ENCODE data around the gene ELP2. TPM values are rescaled to one million over a fixed set of nuclear protein-coding genes. Genes with fewer than 3 reads are reported as not detected.
"Not testable (repeated sequence)": the region's sequence is repeated elsewhere in the genome, so short reads cannot be mapped to it uniquely, and the experiment has no call there.

Gene ELP2
- total RNA-seq, 2 donors from 2014 or later: 109 to 110 TPM

DNA sequence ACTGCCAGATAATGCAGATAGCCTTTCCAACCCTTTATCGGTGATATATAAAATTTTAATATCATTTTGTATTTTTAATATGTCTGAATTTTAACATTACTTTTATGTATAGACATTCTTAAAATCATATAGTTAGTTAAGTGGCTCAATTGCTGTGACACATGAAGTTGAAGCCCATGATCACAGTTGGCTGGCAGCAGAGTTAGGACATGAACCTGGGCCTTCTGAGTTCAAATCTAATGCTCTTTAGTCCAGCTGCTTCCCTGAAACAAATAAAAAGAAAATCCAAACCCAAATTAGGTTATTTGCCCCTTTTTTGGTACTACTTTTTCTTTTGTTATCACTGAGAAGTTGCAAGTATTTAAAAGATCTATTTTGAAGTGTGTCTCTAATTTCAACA is 5.6 kb downstream of the ELP2 start:
- peaks cover 5 to 18% of the 10 kb centered on the region in 2 donors for H3K36me3 Mint-ChIP-seq
- no peak for ATAC-seq
- no peak overlapping the region for H3K27ac Mint-ChIP-seq

DNA sequence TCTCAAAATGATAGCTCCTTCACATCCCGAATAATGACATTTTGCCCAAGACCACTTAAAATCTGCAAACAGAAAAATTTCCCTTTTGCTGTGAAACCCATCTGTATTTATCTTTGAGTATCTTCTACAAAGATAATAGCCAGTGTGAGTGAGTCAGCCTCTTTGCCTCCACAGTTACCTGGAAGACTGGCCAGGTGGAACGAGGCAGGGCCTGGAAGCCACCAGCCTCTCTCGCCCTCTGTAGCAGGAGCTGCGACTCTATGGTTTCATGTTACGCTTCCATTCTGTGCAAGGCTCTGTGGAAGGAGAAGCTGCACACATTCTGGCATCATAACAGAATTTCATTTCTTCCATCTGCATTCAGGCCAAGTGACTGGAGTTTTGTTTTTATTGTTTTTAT is 9.5 kb downstream of the ELP2 start:
- Mint-ChIP-seq H3K36me3 (peaks cover 0 to 16% of the 10 kb centered on the region in 2 donors), H3K9me3 (no peaks in the 10 kb centered on the region), H3K27ac (no peak overlapping the region)
- ATAC-seq (no peak), DNase-seq (ENCODE audit: low spot score in 2 of 2) (no peak)

More for the DNA sequence above, 5.6 kb downstream of the ELP2 start:
- DNase-seq (ENCODE audit: low spot score in 2 of 2): no peak
- no peaks in the 10 kb centered on the region for H3K9me3 Mint-ChIP-seq

DNA sequence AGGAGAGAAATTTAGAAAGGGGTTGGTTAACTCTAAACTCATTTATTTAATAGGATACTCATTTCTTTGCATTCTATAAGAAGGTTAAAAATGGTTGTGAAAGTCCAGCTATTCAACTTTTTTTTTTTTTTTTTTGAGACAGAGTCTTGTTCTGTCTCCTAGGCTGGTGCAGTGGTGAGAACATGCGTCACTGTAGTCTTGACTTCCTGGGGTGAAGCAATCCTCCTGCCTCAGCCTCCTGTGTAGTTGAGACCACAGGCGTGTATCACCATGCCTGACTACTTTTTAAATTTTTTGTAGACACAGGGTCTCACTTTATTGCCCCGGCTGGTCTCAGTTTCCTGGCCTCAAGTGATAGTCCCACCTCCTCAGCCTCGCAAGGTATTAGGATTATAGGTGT is 11.9 kb downstream of the ELP2 start:
- ATAC-seq (peak; percentile 34 to 52), DNase-seq (ENCODE audit: low spot score in 2 of 2) (no peak)
- peak overlapping the region in 1 of 2 donors; percentile 74 for H3K27ac Mint-ChIP-seq
- H3K36me3 Mint-ChIP-seq: peaks cover 6 to 16% of the 10 kb centered on the region in 2 donors
- no peaks in the 10 kb centered on the region for H3K9me3 Mint-ChIP-seq

DNA sequence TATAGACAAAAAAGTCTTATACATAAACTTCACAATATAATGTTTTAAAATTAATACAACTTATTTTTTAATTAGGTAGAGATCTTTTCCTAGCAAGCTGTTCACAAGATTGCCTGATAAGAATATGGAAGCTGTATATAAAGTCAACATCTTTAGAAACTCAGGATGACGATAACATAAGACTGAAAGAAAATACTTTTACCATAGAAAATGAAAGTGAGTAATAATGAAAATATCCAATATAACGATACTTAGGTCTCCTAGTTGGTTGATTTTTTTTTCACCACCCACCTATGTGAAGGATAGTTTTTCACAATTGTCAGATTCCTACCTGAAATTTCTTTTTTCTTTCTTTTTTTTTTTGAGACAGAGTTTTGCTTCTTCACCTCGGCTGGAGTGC is 13.1 kb downstream of the ELP2 start:
- ATAC-seq: peak; percentile 29 to 55
- Mint-ChIP-seq H3K9me3 (no peaks in the 10 kb centered on the region), H3K36me3 (peaks cover 6 to 16% of the 10 kb centered on the region in 2 donors), H3K27ac (no peak overlapping the region)
- no peak for DNase-seq (ENCODE audit: low spot score in 2 of 2)

DNA sequence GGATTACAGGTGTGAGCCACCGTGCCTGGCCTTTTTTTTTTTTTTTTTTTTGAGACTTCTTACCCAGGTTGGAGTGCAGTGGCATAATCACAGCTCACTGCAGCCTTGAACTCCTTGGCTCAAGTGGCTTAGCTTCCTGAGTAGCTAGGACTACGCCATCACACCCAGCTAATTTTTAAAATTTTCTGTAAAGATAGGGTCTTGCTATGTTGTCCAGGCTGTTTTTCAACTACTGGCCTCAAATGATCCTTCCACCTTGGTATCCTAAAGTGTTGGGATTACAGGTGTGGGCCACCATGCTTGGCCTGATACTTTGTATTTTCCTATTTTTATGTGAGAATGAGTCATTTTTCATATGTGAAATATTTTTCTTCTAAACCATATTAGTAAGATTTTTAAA is 13.7 kb downstream of the ELP2 start:
- Mint-ChIP-seq H3K9me3 (no peaks in the 10 kb centered on the region), H3K36me3 (peaks cover 6 to 11% of the 10 kb centered on the region in 2 donors), H3K27ac (no peak overlapping the region)
- ATAC-seq: no peak
- no peak for DNase-seq (ENCODE audit: low spot score in 2 of 2)

DNA sequence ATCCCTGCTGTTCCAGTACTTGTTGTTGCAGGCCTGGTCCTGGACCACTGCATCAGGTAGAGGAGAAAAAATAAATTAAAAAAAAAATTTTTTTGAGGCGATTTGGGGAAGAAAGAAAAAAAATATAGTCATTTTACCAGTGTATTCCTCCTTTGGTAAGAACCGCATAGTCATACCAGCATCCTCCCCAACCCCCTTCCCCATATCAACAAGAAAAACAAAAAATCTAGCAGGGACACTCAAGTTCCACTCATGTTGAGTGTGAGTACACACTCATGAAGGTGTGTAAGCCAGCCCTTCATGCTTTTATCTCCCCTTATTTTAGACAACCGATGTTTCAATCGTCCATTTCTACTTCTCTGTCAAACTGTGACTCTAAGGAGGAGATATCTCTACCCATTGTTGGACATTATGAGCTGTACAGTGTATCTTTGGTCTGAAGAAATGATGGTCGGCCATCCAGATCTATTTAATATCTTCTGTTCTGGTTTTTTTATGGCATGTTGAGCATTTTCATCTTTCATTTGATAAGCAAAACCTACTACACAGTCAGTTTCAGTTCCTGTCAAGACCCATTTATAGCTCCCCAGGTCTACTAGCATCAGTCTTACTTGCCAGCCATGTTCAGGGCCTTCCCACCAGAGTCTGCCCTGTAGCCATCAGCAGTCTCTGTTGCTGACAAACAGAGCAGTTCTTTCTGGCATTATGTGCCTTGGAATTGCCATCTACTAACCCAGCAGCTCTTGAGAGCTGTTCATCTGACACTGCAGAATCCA is 20.0 kb downstream of the ELP2 start:
- Mint-ChIP-seq H3K27ac (peak overlapping the region in 1 of 2 donors; percentile 23), H3K36me3 (peaks cover 13 to 23% of the 10 kb centered on the region in 2 donors), H3K9me3 (no peaks in the 10 kb centered on the region)
- ATAC-seq (no peak), DNase-seq (ENCODE audit: low spot score in 2 of 2) (no peak)

DNA sequence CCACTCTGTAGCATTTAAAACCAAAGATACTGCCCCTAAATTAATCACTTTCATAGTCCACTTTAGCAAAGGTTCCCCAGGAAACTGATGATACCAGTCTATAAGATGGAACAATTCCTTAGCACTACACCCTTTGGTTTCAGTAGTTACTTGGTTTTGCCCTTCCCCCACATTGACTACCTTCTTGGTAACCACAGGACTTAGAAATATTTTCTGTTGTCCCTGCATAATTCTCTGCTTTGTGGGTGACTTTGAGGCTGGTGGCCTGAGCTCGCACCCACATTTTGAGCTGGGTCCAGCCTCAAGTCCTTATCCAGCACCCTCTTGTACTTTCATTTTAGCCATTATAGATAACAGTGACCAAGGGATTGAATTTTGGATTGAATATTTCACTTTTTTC is 23.1 kb downstream of the ELP2 start:
- ATAC-seq (no peak), DNase-seq (ENCODE audit: low spot score in 2 of 2) (no peak)
- H3K27ac Mint-ChIP-seq: peak overlapping the region in 1 of 2 donors; percentile 3

DNA sequence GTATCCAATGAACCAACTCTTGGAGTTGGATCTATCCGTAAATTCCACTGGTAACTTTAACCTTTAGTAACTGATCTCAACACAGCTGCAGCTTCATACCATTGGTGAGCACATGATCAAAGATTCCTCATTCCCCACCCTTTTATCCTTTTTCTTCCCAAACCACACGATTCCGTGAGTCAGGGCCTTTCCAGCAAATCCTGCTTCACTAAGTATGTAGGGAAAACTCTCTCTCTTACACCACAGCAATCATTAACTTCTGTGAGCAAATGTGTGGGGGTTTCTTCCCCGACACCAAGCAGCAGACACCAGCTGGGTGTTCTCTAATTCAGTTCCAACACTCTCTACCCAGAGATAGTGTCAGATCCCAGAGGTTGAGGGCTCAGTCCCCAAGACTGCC is 23.5 kb downstream of the ELP2 start:
- Mint-ChIP-seq H3K27ac (peak overlapping the region in 1 of 2 donors; percentile 3), H3K9me3 (no peaks in the 10 kb centered on the region), H3K36me3 (peaks cover 19 to 33% of the 10 kb centered on the region in 2 donors)
- no peak for ATAC-seq
- no peak for DNase-seq (ENCODE audit: low spot score in 2 of 2)

More for the DNA sequence above, 23.1 kb downstream of the ELP2 start:
- Mint-ChIP-seq H3K36me3 (peaks cover 19 to 33% of the 10 kb centered on the region in 2 donors), H3K9me3 (no peaks in the 10 kb centered on the region)

DNA sequence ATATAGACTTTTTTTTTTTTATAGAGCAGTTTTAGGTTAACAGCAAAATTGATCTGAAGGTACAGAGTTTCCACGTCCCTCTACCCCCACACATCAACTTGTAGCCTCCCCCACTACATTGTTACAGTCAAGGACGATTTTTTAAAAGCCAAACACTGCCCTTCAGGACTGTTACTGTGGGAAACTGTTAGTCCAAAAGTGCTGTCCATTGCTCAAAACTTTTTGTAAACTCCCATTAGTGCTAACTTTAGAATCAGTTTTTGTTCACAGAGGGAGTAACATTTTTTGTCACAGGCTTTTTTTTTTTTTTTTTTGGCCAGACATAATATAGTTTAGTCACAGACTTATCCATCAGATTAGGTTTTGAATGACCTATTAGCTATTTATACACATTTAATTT is 24.1 kb downstream of the ELP2 start:
- no peak for ATAC-seq
- DNase-seq (ENCODE audit: low spot score in 2 of 2): no peak
- H3K9me3 Mint-ChIP-seq: no peaks in the 10 kb centered on the region
- H3K36me3 Mint-ChIP-seq: peaks cover 19 to 33% of the 10 kb centered on the region in 2 donors
- no peak overlapping the region for H3K27ac Mint-ChIP-seq

DNA sequence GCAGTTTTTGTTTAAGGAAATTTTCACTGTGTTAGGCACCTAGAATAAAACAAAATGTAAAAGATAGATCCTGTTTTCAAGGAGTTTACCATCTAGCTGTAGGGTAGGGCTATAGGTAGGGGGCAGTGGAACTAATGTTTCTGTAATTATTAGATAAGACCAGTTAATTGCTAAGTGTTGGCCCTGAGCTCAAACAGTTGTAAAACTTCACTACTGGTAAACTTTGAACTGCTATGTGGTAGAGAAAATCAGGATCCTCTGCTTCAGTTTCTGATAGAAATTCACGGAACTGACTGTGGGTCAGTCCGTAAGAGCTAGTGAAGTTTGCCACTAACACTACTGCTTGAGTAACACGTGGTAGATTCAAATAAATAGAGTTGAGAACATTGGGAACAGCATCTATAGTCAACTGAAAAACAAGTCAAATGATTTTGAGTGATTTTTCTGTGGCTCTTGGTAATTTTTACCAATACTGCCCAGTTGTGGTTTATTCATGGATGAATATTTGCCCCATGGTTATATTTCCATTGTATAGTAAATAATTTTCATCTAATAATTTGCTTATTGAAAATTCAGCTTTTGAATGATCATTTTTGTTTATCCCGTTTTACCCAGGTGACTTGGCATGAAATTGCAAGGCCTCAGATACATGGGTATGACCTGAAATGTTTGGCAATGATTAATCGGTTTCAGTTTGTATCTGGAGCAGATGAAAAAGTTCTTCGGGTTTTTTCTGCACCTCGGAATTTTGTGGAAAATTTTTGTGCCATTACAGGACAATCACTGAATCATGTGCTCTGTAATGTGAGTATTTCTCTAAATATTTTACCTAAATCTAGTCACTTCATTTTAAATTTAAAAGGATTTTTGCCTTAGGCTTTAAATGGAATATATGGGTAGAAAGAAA is 26.4 kb downstream of the ELP2 start:
- no peak for ATAC-seq
- Mint-ChIP-seq H3K36me3 (peaks cover 25 to 43% of the 10 kb centered on the region in 2 donors), H3K27ac (peak overlapping the region in 1 of 2 donors; percentile 63), H3K9me3 (no peaks in the 10 kb centered on the region)
- DNase-seq (ENCODE audit: low spot score in 2 of 2): no peak

DNA sequence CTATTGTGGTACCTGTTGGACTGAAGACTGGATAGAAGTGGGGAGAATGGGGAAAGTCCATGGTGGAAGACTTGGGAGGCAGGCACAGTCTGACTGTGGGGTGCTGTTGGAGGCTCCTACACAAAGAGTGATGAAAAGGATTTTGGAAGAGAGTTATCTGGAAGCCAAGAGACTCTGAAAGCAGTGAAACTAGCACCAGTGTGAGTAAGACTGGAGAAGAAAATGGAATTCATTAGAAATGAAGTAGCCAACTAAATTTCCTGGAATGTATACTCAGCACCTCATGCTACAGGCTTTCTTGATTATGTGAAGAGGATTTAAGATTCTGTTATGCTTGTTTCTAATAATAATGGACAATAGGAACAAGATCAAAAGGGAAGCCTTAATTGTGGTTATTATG is 27.7 kb downstream of the ELP2 start:
- H3K9me3 Mint-ChIP-seq: no peaks in the 10 kb centered on the region
- ATAC-seq (no peak), DNase-seq (ENCODE audit: low spot score in 2 of 2) (no peak)
- H3K27ac Mint-ChIP-seq: peak overlapping the region; percentile 63 to 77
- H3K36me3 Mint-ChIP-seq: peaks cover 21 to 43% of the 10 kb centered on the region in 2 donors

DNA sequence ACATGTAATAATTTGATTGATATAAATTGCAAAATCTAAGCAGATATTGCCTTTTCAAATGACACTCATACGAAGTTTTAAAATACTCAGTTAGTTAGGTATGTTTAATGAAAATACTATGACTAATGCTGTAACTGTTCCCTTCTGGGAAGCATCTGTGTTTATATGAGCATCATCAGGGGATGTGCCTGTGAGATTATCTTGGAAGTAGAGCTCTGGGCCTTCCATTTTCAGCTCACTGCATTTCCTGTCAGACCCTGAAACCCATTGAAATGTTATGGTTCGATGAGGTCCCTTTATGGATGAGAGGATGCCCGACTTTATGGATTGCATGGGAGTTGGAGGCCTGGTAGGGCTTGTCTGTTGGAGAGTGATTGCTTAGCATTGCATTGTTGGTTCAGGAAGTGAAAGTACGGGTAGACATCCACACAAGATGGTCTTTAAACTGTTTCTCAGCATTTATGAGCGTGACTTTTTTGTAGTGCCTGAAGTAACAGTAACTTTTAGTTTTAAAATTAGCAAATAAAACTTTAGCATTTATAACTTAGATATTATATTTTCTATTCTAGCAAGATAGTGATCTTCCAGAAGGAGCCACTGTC is 28.7 kb downstream of the ELP2 start:
- DNase-seq (ENCODE audit: low spot score in 2 of 2) (no peak), ATAC-seq (no peak)
- H3K9me3 Mint-ChIP-seq: no peaks in the 10 kb centered on the region
- H3K36me3 Mint-ChIP-seq: peaks cover 12 to 35% of the 10 kb centered on the region in 2 donors
- H3K27ac Mint-ChIP-seq: no peak overlapping the region

DNA sequence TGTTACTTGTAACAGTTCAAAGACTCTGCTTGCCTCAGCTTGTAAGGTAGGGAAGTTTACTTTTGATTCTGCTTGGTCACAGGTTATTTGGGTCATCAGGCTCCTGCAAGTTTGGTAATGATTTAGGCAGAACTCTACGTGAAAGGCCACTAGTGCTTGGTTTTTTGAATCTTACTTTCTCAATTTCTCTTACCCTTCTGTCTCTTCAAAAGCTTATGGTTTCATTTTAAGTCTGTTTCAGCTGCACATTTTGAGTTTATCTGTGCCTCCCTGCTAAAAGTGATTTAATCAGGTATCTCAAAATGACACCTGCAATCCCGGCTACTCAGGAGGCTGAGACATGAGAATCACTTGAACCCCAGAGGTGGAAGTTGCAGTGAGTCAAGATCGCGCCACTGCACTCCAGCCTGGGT is 31.3 kb downstream of the ELP2 start:
- DNase-seq (ENCODE audit: low spot score in 2 of 2) (no peak), ATAC-seq (peak in 1 of 2 donors; percentile 88)
- H3K27ac Mint-ChIP-seq: peak overlapping the region in 1 of 2 donors; percentile 32
- H3K36me3 Mint-ChIP-seq: peaks cover 6 to 27% of the 10 kb centered on the region in 2 donors
- no peaks in the 10 kb centered on the region for H3K9me3 Mint-ChIP-seq

DNA sequence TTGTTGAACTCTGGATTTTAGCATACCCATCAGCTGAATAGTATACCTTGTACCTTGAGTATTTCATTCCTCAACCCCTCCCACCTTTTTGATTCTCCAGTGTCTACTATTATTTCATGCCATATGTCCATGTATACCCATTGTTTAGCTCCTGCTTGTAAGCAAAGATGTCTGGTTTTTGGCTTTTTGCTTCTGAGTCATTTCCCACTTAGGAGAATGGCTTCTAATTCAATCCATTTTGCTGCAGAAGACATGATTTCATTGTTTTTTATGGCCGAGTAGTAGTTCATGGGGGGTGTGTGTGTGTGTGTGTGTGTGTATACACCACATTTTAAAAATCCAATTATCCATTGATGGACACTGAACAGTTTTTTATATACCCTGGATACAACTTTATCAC is 33.3 kb downstream of the ELP2 start:
- ATAC-seq (no peak), DNase-seq (ENCODE audit: low spot score in 2 of 2) (no peak)
- no peak overlapping the region for H3K27ac Mint-ChIP-seq
- no peaks in the 10 kb centered on the region for H3K9me3 Mint-ChIP-seq
- H3K36me3 Mint-ChIP-seq: peaks cover 6 to 16% of the 10 kb centered on the region in 2 donors

DNA sequence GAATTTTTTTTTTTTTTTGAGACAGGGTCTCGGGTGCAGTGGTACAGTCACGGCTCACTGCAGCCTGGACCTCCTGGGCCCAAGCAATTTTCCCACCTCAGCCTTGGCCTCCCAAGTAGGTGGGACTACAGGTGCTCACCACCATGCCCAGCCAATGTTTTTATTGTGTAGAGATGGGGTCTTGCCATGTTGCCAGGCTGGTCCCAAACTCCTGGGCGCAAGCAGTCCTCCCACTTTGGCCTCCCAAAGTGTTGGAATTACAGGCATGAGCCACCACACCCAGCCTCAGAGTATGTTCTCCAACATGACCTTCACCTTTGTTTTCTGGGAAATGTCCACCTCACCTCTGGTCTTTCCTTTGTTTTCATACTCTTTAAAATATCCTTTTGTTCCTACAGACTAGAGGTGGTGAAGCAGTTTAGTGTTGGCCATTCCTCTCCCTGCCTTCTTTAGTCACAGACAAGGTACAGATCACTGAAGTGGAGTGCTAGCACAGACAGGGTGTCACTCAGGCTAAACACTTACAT is 38.1 kb downstream of the ELP2 start:
- H3K9me3 Mint-ChIP-seq: no peaks in the 10 kb centered on the region
- no peak for ATAC-seq
- H3K27ac Mint-ChIP-seq: peak overlapping the region; percentile 14 to 79
- peaks cover 0 to 6% of the 10 kb centered on the region in 2 donors for H3K36me3 Mint-ChIP-seq
- no peak for DNase-seq (ENCODE audit: low spot score in 2 of 2)

DNA sequence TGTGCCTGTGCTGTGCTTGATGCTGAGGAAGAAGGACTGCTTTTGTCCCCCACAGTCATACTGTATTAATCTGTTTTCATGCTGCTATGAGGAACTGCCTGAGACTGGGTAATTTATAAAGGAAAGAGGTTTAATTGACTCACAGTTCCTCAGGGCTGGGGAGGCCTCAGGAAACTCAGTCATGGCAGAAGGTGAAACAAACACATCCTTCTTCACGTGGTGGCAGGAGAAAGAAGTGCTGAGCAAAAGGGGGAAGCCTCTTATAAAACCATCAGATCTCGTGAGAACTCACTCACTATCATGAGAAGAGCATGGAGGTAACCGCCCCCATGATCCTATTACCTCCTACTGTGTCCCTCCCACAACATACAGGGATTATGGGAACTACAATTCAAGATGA is 38.6 kb downstream of the ELP2 start:
- DNase-seq (ENCODE audit: low spot score in 2 of 2); H3K36me3 Mint-ChIP-seq; H3K9me3 Mint-ChIP-seq: not testable (repeated sequence)
- peak in 1 of 2 donors; percentile 20 for ATAC-seq
- H3K27ac Mint-ChIP-seq: peak overlapping the region; percentile 14 to 79

DNA sequence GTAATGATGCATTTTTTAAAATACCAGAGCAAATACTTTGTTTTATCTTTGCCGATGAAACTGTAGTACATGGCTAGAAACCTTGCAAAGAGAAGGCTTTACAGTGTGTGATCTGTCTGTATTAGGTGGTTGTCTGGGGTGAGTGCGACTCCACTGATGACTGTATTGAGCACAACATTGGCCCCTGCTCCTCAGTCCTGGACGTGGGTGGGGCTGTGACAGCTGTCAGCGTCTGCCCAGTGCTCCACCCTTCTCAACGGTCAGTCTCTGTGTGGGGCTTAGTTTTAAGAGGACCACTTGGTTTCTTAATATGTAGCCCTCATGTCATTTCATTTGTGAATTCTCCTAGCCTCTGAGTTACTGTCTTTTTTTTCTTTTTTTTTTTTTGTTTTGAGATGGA is 40.2 kb downstream of the ELP2 start:
- Mint-ChIP-seq H3K27ac (peak overlapping the region in 1 of 2 donors; percentile 63), H3K36me3 (no peaks in the 10 kb centered on the region), H3K9me3 (no peaks in the 10 kb centered on the region)
- no peak for DNase-seq (ENCODE audit: low spot score in 2 of 2)
- ATAC-seq: no peak

Data from activated naive CD4-positive, alpha-beta T cell treated with anti-CD3 and anti-CD28 coated beads, Interleukin-2, amount 50 U/mL, for 72 hours (primary cell).